ENCODE results near the gene GPR157. TPM values are rescaled to one million over a fixed set of nuclear protein-coding genes. Genes with fewer than 3 reads are reported as not detected.

The GPR157 gene
- total RNA-seq, 6 experiments from 2014 or later: 5.6 to 12.5 (median 7.0) TPM

DNA sequence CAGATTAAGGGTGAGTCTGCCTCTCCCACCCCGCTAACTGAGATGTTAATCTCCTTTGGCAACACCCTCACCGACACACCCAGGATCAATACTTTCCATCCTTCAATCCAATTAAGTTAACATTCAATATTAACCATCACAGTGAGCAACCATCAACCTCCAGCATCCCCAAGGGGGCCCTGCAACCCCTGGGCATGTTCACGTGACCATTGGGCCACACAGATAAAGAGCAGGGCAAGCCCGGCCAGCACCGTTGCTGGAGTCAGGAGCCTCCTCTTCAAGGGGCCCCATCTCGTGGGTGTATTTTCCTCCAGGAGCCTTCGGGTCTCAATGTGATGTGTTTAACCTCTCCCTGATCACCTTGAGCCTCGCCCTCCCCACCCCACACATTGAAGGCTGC lies 8.0 kb upstream of the GPR157 start:
- no peaks in the 10 kb centered on the region for H3K4me1 ChIP-seq
- intact Hi-C loops (cut with DNase I): no loop called here
- H3K27me3 ChIP-seq: no peaks in the 10 kb centered on the region
- WGBS (ENCODE audit: insufficient coverage, low coverage, low lambda C conversion rate, missing lambda C conversion rate): 84% methylated on average over 6 of the region's 8 CpGs
- H3K9me3 ChIP-seq: no peaks in the 10 kb centered on the region
- H3K36me3 ChIP-seq: no peaks in the 10 kb centered on the region
- no peak for TF ChIP-seq POLR2A (IDR thresholded peaks at IDR 0.05)
- TF ChIP-seq, protein P1, sequence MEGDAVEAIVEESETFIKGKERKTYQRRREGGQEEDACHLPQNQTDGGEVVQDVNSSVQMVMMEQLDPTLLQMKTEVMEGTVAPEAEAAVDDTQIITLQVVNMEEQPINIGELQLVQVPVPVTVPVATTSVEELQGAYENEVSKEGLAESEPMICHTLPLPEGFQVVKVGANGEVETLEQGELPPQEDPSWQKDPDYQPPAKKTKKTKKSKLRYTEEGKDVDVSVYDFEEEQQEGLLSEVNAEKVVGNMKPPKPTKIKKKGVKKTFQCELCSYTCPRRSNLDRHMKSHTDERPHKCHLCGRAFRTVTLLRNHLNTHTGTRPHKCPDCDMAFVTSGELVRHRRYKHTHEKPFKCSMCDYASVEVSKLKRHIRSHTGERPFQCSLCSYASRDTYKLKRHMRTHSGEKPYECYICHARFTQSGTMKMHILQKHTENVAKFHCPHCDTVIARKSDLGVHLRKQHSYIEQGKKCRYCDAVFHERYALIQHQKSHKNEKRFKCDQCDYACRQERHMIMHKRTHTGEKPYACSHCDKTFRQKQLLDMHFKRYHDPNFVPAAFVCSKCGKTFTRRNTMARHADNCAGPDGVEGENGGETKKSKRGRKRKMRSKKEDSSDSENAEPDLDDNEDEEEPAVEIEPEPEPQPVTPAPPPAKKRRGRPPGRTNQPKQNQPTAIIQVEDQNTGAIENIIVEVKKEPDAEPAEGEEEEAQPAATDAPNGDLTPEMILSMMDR (IDR thresholded peaks at IDR 0.05): no peak
- DNase-seq (no peak), ATAC-seq (no peak)
- H3K4me3 ChIP-seq: no peak overlapping the region
- no peak overlapping the region for H3K27ac ChIP-seq

DNA sequence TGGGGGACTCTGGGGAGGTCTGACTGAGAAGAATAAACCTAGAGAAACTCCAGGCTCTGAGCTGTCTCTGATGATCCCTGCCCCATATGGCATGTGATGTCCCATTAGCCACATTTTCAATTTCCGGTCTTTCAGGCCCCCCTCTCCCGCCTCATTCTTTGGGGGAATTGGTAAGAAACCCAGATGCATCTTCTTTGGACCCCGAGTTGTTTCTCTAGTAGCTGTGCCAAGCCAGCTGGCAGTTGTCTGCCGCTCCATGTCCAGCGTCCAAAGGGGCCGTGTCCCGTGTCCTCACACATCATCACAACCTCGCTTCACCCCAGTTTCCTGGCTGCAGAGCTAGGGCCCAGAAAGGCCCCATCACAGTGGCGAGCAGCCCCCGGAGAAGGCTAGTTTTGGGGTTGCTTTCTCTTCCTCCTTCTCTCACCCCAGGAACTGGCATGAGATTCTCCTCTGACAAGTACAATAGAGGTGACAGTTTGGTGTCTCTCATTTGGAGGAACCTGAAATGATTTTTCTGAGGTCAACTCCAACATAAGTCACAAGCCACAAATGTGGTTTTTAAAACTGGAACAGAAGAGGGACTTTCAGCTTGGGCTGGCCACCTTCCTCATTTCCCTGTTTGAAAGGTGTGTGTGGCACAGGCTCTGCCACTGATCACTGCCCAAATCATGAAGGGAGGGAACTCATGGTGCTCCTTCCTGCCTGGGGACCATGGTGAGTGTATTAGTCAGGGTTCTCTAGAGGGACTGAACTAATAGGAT lies 6.4 kb upstream of the GPR157 start:
- ATAC-seq (no peak), DNase-seq (no peak)
- Histone ChIP-seq H3K4me3 (no peak overlapping the region), H3K27me3 (no peaks in the 10 kb centered on the region), H3K4me1 (no peaks in the 10 kb centered on the region), H3K9me3 (no peaks in the 10 kb centered on the region), H3K36me3 (no peaks in the 10 kb centered on the region), H3K27ac (no peak overlapping the region)
- WGBS (ENCODE audit: insufficient coverage, low coverage, low lambda C conversion rate, missing lambda C conversion rate): 72% methylated on average over 9 of the region's 10 CpGs
- TF ChIP-seq, protein P1 (IDR thresholded peaks at IDR 0.05): no peak
- TF ChIP-seq POLR2A (IDR thresholded peaks at IDR 0.05): no peak
- intact Hi-C loops (cut with DNase I): no loop called here

DNA sequence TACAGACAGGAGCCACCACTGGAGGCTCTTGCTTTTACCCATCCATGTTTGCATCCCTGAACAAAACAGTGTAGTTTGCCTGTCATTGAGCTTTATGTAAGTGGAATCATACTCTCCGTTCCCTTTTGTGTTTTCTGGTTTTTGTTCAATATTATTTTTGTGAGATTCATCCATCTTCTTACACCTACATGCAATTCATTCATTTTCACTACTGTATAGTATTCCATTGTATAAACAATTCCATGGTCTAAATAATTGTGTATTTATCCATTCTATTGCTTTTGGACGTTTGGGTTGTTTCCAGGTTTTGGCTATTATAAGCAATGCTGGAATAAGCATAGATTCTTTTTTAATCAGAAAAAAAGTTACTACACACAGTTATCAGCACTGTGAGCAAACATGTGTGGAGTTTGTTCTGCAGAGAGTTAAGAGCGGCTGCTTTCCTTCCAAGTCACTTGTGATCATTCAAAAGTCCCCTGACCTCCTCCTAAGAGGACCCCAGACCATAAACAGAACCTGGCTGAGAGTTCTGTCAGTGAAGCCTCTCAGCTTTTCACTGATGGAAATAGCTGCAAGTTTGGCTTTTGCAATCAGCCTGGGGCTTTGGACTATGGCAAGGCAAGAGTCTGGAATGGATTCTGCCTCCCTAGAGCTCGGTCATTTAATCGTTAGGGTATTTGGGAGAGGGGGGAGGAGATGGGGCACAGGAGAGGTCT lies 5.1 kb upstream of the GPR157 start:
- no peaks in the 10 kb centered on the region for H3K4me1 ChIP-seq
- ATAC-seq (no peak), DNase-seq (no peak)
- no peaks in the 10 kb centered on the region for H3K9me3 ChIP-seq
- no peak overlapping the region for H3K4me3 ChIP-seq
- no peaks in the 10 kb centered on the region for H3K27me3 ChIP-seq
- no peak for TF ChIP-seq POLR2A (IDR thresholded peaks at IDR 0.05)
- TF ChIP-seq, protein P1 (IDR thresholded peaks at IDR 0.05): no peak
- no peaks in the 10 kb centered on the region for H3K36me3 ChIP-seq
- H3K27ac ChIP-seq: no peak overlapping the region
- intact Hi-C loops (cut with DNase I): no loop called here
- 27% methylated on average over 5 of the region's 5 CpGs for WGBS (ENCODE audit: insufficient coverage, low coverage, low lambda C conversion rate, missing lambda C conversion rate)

DNA sequence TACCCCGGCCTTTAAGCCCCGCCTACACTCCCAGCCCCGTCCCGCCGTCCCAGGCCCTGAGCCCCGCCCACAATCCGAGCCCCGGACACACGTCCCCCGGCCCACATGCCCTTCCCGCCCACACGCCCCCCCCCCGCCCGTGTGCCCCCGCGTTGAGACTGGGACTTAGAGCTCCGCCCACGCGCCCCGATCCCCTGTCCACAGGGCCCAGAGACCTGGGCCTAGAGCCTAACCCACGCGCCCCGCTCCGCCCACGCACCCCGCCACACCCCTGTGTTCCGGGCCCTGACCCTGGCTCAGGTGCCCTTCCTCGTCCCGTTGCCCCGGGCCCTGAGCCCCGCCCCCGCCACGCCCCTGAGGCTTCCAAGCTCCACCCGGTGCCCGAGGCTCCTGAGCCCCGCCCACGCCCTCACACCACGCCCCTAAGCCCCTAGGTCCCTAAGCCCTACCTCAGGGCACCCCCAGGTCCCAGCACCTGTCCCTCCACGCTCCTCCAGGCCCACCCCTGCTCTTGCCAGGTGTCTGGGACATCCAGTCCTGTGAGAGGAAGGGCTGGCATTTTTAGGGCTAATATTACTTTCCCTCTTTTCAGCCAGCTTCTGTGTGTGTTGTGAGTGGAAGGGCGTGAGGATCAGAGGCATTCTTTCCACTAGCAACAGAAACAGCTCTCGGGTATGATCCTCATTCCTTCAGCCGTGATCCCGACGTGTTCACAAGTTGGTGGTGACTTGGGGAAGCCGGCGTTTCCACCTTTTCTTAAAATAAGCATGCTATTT lies 552 bp upstream of the GPR157 start:
- ATAC-seq: peak; percentile 84 to 91 (median 86)
- H3K27ac ChIP-seq: peak overlapping the region in 2 of 3 donors; percentile 14 to 49
- H3K4me1 ChIP-seq: peaks cover 0 to 7% (median 0%) of the 10 kb centered on the region in 4 donors
- peak overlapping the region in 2 of 3 donors; percentile 39 to 69 for H3K4me3 ChIP-seq
- 19% methylated on average over 7 of the region's 46 CpGs for WGBS (ENCODE audit: insufficient coverage, low coverage, low lambda C conversion rate, missing lambda C conversion rate)
- H3K36me3 ChIP-seq: no peaks in the 10 kb centered on the region
- intact Hi-C loops (cut with DNase I): no loop called here
- H3K9me3 ChIP-seq: no peaks in the 10 kb centered on the region
- peak; percentile 96 to 97 (median 97) for DNase-seq
- no peak for TF ChIP-seq POLR2A (IDR thresholded peaks at IDR 0.05)
- TF ChIP-seq, protein P1 (IDR thresholded peaks at IDR 0.05): no peak
- no peaks in the 10 kb centered on the region for H3K27me3 ChIP-seq

Measured in right lobe of liver (tissue), 6 donors.